ENCODE results near the gene CLEC16A.

CLEC16A gene

GRCh38 chr16:11001611-11002010, 57.2 kb downstream of the CLEC16A start:
- no peak overlapping the region for H3K27ac ChIP-seq (ENCODE audit: low read length)
- no peak overlapping the region for H3K9ac ChIP-seq (ENCODE audit: low read depth, low read length)
- H3K9me3 ChIP-seq (ENCODE audit: insufficient read depth, low read depth, low read length), result no peaks in the 10 kb centered on the region
- H3K4me3 ChIP-seq (ENCODE audit: low read length), result no peak overlapping the region
- H3K4me1 ChIP-seq (ENCODE audit: insufficient read depth, low read length), result no peaks in the 10 kb centered on the region
- 0 out of 2 replicates have a peak, but pooled peaks cover 4% of the 10 kb centered on the region for H3K36me3 ChIP-seq (ENCODE audit: insufficient read depth, low read depth, low read length)
- H3K27me3 ChIP-seq (ENCODE audit: insufficient read depth, low read length), result no peaks in the 10 kb centered on the region

GRCh38 chr16:11003141-11003540, 58.8 kb downstream of the CLEC16A start:
- Histone ChIP-seq H3K9ac (ENCODE audit: low read depth, low read length) (no peak overlapping the region), H3K4me1 (ENCODE audit: insufficient read depth, low read length) (0 out of 2 replicates have a peak, but pooled peaks cover 2% of the 10 kb centered on the region), H3K9me3 (ENCODE audit: insufficient read depth, low read depth, low read length) (no peaks in the 10 kb centered on the region), H3K27me3 (ENCODE audit: insufficient read depth, low read length) (no peaks in the 10 kb centered on the region), H3K36me3 (ENCODE audit: insufficient read depth, low read depth, low read length) (0 out of 2 replicates have a peak, but pooled peaks cover 4% of the 10 kb centered on the region), H3K4me3 (ENCODE audit: low read length) (no peak overlapping the region), H3K27ac (ENCODE audit: low read length) (no peak overlapping the region)

GRCh38 chr16:11004351-11004750, 60.0 kb downstream of the CLEC16A start:
- Histone ChIP-seq H3K4me1 (ENCODE audit: insufficient read depth, low read length) (0 out of 2 replicates have a peak, but pooled peaks cover 2% of the 10 kb centered on the region), H3K36me3 (ENCODE audit: insufficient read depth, low read depth, low read length) (0 out of 2 replicates have a peak, but pooled peaks cover 4% of the 10 kb centered on the region), H3K27ac (ENCODE audit: low read length) (no peak overlapping the region), H3K9me3 (ENCODE audit: insufficient read depth, low read depth, low read length) (no peaks in the 10 kb centered on the region), H3K9ac (ENCODE audit: low read depth, low read length) (no peak overlapping the region), H3K4me3 (ENCODE audit: low read length) (no peak overlapping the region), H3K27me3 (ENCODE audit: insufficient read depth, low read length) (no peaks in the 10 kb centered on the region)

GRCh38 chr16:11004973-11005610, 60.7 kb downstream of the CLEC16A start:
- Histone ChIP-seq H3K9me3 (ENCODE audit: insufficient read depth, low read depth, low read length) (no peaks in the 10 kb centered on the region), H3K27ac (ENCODE audit: low read length) (no peak overlapping the region), H3K4me3 (ENCODE audit: low read length) (no peak overlapping the region), H3K36me3 (ENCODE audit: insufficient read depth, low read depth, low read length) (0 out of 2 replicates have a peak, but pooled peaks cover 4% of the 10 kb centered on the region), H3K4me1 (ENCODE audit: insufficient read depth, low read length) (0 out of 2 replicates have a peak, but pooled peaks cover 2% of the 10 kb centered on the region), H3K27me3 (ENCODE audit: insufficient read depth, low read length) (no peaks in the 10 kb centered on the region), H3K9ac (ENCODE audit: low read depth, low read length) (no peak overlapping the region)

GRCh38 chr16:11005611-11005975, 61.2 kb downstream of the CLEC16A start:
- no peak overlapping the region for H3K4me3 ChIP-seq (ENCODE audit: low read length)
- H3K27me3 ChIP-seq (ENCODE audit: insufficient read depth, low read length), result no peaks in the 10 kb centered on the region
- H3K9ac ChIP-seq (ENCODE audit: low read depth, low read length), result no peak overlapping the region
- H3K36me3 ChIP-seq (ENCODE audit: insufficient read depth, low read depth, low read length), result 0 out of 2 replicates have a peak, but pooled peaks cover 4% of the 10 kb centered on the region
- H3K27ac ChIP-seq (ENCODE audit: low read length), result no peak overlapping the region
- H3K4me1 ChIP-seq (ENCODE audit: insufficient read depth, low read length), result 0 out of 2 replicates have a peak, but pooled peaks cover 2% of the 10 kb centered on the region
- H3K9me3 ChIP-seq (ENCODE audit: insufficient read depth, low read depth, low read length), result no peaks in the 10 kb centered on the region

GRCh38 chr16:11006656-11007055, 62.3 kb downstream of the CLEC16A start:
- no peaks in the 10 kb centered on the region for H3K9me3 ChIP-seq (ENCODE audit: insufficient read depth, low read depth, low read length)
- H3K27me3 ChIP-seq (ENCODE audit: insufficient read depth, low read length), result no peaks in the 10 kb centered on the region
- H3K9ac ChIP-seq (ENCODE audit: low read depth, low read length), result no peak overlapping the region
- H3K4me3 ChIP-seq (ENCODE audit: low read length), result no peak overlapping the region
- no peak overlapping the region for H3K27ac ChIP-seq (ENCODE audit: low read length)
- H3K36me3 ChIP-seq (ENCODE audit: insufficient read depth, low read depth, low read length), result 0 out of 2 replicates have a peak, but pooled peaks cover 4% of the 10 kb centered on the region
- 0 out of 2 replicates have a peak, but pooled peaks cover 2% of the 10 kb centered on the region for H3K4me1 ChIP-seq (ENCODE audit: insufficient read depth, low read length)

- Histone ChIP-seq H3K4me3 (ENCODE audit: low read length) (no peak overlapping the region), H3K9ac (ENCODE audit: low read depth, low read length) (no peak overlapping the region), H3K36me3 (ENCODE audit: insufficient read depth, low read depth, low read length) (0 out of 2 replicates have a peak, but pooled peaks cover 4% of the 10 kb centered on the region), H3K4me1 (ENCODE audit: insufficient read depth, low read length) (0 out of 2 replicates have a peak, but pooled peaks cover 2% of the 10 kb centered on the region), H3K27me3 (ENCODE audit: insufficient read depth, low read length) (no peaks in the 10 kb centered on the region), H3K27ac (ENCODE audit: low read length) (no peak overlapping the region), H3K9me3 (ENCODE audit: insufficient read depth, low read depth, low read length) (no peaks in the 10 kb centered on the region)
Measured at GRCh38 chr16:11007714-11008280, 63.4 kb downstream of the CLEC16A start.

GRCh38 chr16:11009027-11009755, 64.8 kb downstream of the CLEC16A start:
- Histone ChIP-seq H3K27ac (ENCODE audit: low read length) (no peak overlapping the region), H3K36me3 (ENCODE audit: insufficient read depth, low read depth, low read length) (no peaks in the 10 kb centered on the region), H3K9me3 (ENCODE audit: insufficient read depth, low read depth, low read length) (no peaks in the 10 kb centered on the region), H3K4me1 (ENCODE audit: insufficient read depth, low read length) (0 out of 2 replicates have a peak, but pooled peaks cover 2% of the 10 kb centered on the region), H3K4me3 (ENCODE audit: low read length) (no peak overlapping the region), H3K27me3 (ENCODE audit: insufficient read depth, low read length) (no peaks in the 10 kb centered on the region), H3K9ac (ENCODE audit: low read depth, low read length) (no peak overlapping the region)

GRCh38 chr16:11010575-11011221, 66.3 kb downstream of the CLEC16A start:
- Histone ChIP-seq H3K9ac (ENCODE audit: low read depth, low read length) (no peak overlapping the region), H3K27me3 (ENCODE audit: insufficient read depth, low read length) (no peaks in the 10 kb centered on the region), H3K9me3 (ENCODE audit: insufficient read depth, low read depth, low read length) (no peaks in the 10 kb centered on the region), H3K4me3 (ENCODE audit: low read length) (no peak overlapping the region), H3K36me3 (ENCODE audit: insufficient read depth, low read depth, low read length) (no peaks in the 10 kb centered on the region), H3K27ac (ENCODE audit: low read length) (no peak overlapping the region), H3K4me1 (ENCODE audit: insufficient read depth, low read length) (0 out of 2 replicates have a peak, but pooled peaks cover 2% of the 10 kb centered on the region)

GRCh38 chr16:11011326-11011725, 67.0 kb downstream of the CLEC16A start:
- Histone ChIP-seq H3K4me3 (ENCODE audit: low read length) (no peak overlapping the region), H3K36me3 (ENCODE audit: insufficient read depth, low read depth, low read length) (no peaks in the 10 kb centered on the region), H3K27me3 (ENCODE audit: insufficient read depth, low read length) (no peaks in the 10 kb centered on the region), H3K9me3 (ENCODE audit: insufficient read depth, low read depth, low read length) (no peaks in the 10 kb centered on the region), H3K27ac (ENCODE audit: low read length) (no peak overlapping the region), H3K4me1 (ENCODE audit: insufficient read depth, low read length) (0 out of 2 replicates have a peak, but pooled peaks cover 2% of the 10 kb centered on the region), H3K9ac (ENCODE audit: low read depth, low read length) (no peak overlapping the region)

GRCh38 chr16:11012841-11013240, 68.5 kb downstream of the CLEC16A start:
- Histone ChIP-seq H3K27me3 (ENCODE audit: insufficient read depth, low read length) (no peaks in the 10 kb centered on the region), H3K9me3 (ENCODE audit: insufficient read depth, low read depth, low read length) (no peaks in the 10 kb centered on the region), H3K4me1 (ENCODE audit: insufficient read depth, low read length) (0 out of 2 replicates have a peak, but pooled peaks cover under 1% of the 10 kb centered on the region), H3K4me3 (ENCODE audit: low read length) (no peak overlapping the region), H3K36me3 (ENCODE audit: insufficient read depth, low read depth, low read length) (no peaks in the 10 kb centered on the region), H3K27ac (ENCODE audit: low read length) (no peak overlapping the region), H3K9ac (ENCODE audit: low read depth, low read length) (no peak overlapping the region)
